HepG2 (cell line): ENCODE results near the gene CASKIN1. TPM values are rescaled to one million over a fixed set of nuclear protein-coding genes. Genes with fewer than 3 reads are reported as not detected.

Experiments
- GZF1 ChIP-seq: sonication (generic); formaldehyde crosslinking; IDR thresholded peaks from 2 replicates; pipeline ENCODE4 v1.5.1; 2020; ENCODE audit warnings: mild to moderate bottlenecking, missing genetic modification reagents
- KDM1A ChIP-seq: IDR thresholded peaks from 2 replicates; pipeline ENCODE4 v1.6.1; 2016; ENCODE audit warnings: missing compliant biosample characterization
- MYNN ChIP-seq: sonication (generic); formaldehyde crosslinking; IDR thresholded peaks from 2 replicates; pipeline ENCODE4 v1.4.0; 2020; ENCODE audit warnings: mild to moderate bottlenecking, low read depth, missing genetic modification reagents
- RXRB ChIP-seq: IDR thresholded peaks from 2 replicates; pipeline ENCODE4 v1.6.1; 2016; ENCODE audit warnings: borderline replicate concordance, missing genetic modification reagents, missing compliant biosample characterization
- SMARCE1 ChIP-seq: fragments of 450-650 bp; IDR thresholded peaks from 2 replicates; pipeline ENCODE4 v1.6.1; 2017; ENCODE audit warnings: borderline replicate concordance
- SOX5 ChIP-seq: IDR thresholded peaks from 2 replicates; pipeline ENCODE4 v1.6.1; 2016; ENCODE audit warnings: borderline replicate concordance
- SSRP1 ChIP-seq: IDR thresholded peaks from 2 replicates; pipeline ENCODE4 v1.6.1; 2016; ENCODE audit warnings: control low read depth
- YY1 ChIP-seq: IDR thresholded peaks from 2 replicates; pipeline ENCODE4 v1.6.1; 2011; ENCODE audit warnings: low read length, low read depth, moderate library complexity, mild to moderate bottlenecking; ENCODE audit not compliant: insufficient read depth, insufficient replicate concordance
- ZNF207 ChIP-seq: fragments of 450-650 bp; IDR thresholded peaks from 2 replicates; pipeline ENCODE4 v1.6.1; 2016; ENCODE audit warnings: antibody characterized with exemption, borderline replicate concordance
- ZNF484 ChIP-seq: sonication (generic); formaldehyde crosslinking; IDR thresholded peaks from 2 replicates; pipeline ENCODE4 v1.5.1; 2020; ENCODE audit warnings: mild to moderate bottlenecking, low read depth, missing genetic modification reagents, borderline replicate concordance
- polyA plus RNA-seq, 8 experiments: library from polyadenylated mRNA; depleted of rRNA in 3 of 8; stranded (reverse) in 7 of 8; unstranded in 1 of 8; fragments of >200 nt; fragmentation: Illumina TruSeq in 4 of 8; extraction: Trizol in 4 of 8; gene quantifications; 2 replicates each; pipeline versions ENCODE4 v1.2.1 to v1.2.3, GENCODE V29; 2011 to 2016; ENCODE audit warnings: low read depth in 4 of 8, missing spikeins in 1 of 8, mixed read lengths in 1 of 8; ENCODE audit not compliant: insufficient read depth in 1 of 8
- total RNA-seq, 5 experiments: library from RNA; depleted of rRNA; stranded (reverse); fragments of >200 nt; fragmentation: Illumina TruSeq; extraction: Trizol; gene quantifications; 2 replicates each; pipeline ENCODE4 v1.2.3, GENCODE V29; 2016; ENCODE audit warnings: low read depth in 1 of 5
- TF ChIP-seq, protein P1 (sequence below): IDR thresholded peaks from 2 replicates; pipeline ENCODE4 v1.6.1; 2016; ENCODE audit warnings: mild to moderate bottlenecking
- TF ChIP-seq, protein P2 (sequence below): sonication (generic); formaldehyde crosslinking; IDR thresholded peaks from 2 replicates; pipeline ENCODE4 v1.5.0; 2020; ENCODE audit warnings: mild to moderate bottlenecking, missing genetic modification reagents, borderline replicate concordance
- TF ChIP-seq, protein P3 (sequence below): IDR thresholded peaks from 2 replicates; pipeline ENCODE4 v1.6.1; 2016
- TF ChIP-seq, protein P4 (sequence below): sonication (generic); formaldehyde crosslinking; IDR thresholded peaks from 2 replicates; pipeline ENCODE4 v1.8.0; 2022; ENCODE audit warnings: low read depth, missing genetic modification reagents
- TF ChIP-seq, protein P5 (sequence below): sonication (generic); formaldehyde crosslinking; IDR thresholded peaks from 2 replicates; pipeline ENCODE4 v1.5.0; 2020; ENCODE audit warnings: mild to moderate bottlenecking, missing genetic modification reagents
- TF ChIP-seq, protein P6 (sequence below): sonication (generic); formaldehyde crosslinking; IDR thresholded peaks from 2 replicates; pipeline ENCODE4 v1.4.0; 2020; ENCODE audit warnings: missing genetic modification reagents

The CASKIN1 gene
- total and polyA plus RNA-seq, 2 of the 13 experiments (the other 11 are each of a cell fraction or from before 2014, with no cell fraction given): 1.2 to 2.2 TPM

DNA sequence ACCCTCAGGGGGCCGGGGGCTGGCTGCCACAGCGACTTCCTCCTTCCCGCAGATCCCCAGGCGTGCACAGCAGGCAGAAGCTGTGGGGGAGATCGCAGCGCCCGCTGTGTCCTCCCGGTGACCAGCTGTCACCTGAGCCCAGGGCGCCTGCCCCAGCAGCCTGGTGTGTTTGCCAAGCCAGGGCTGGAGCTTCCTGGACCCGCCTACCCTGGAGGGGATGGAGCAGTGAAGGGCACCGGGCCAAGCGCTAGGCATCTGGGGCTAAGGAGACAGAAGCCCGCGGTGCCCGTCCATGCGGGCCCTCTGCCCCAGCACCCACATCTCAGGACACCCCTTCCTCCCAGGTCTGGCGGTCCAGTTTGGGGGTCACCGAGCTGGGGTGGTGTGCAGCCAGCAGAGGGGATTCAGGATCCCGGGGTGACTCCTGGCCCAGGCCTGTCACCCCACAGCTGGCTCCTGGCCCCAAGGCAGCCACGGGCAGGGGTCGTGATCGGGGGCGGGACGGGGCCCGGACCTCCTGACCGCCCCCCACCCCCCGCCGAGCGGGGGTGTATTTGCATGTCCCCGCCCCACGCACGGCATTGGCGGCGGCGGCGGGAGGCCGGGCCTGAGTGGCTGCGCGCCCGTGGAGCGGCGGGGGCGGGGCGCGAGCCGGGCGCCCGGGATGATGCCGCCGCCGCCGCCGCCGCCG is 48.3 kb downstream of the CASKIN1 start, which contains the start of gene RAB26 (continued):
- TF ChIP-seq, protein P1, sequence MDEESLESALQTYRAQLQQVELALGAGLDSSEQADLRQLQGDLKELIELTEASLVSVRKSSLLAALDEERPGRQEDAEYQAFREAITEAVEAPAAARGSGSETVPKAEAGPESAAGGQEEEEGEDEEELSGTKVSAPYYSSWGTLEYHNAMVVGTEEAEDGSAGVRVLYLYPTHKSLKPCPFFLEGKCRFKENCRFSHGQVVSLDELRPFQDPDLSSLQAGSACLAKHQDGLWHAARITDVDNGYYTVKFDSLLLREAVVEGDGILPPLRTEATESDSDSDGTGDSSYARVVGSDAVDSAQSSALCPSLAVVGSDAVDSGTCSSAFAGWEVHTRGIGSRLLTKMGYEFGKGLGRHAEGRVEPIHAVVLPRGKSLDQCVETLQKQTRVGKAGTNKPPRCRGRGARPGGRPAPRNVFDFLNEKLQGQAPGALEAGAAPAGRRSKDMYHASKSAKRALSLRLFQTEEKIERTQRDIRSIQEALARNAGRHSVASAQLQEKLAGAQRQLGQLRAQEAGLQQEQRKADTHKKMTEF (CRISPR knock-in tag): peak; percentile 48; the same call in 1 of the 2 replicates
- TF ChIP-seq MYNN (CRISPR knock-in tag): no peak
- no peak for TF ChIP-seq YY1
- peak; percentile 41; the same call in 1 of the 2 replicates for TF ChIP-seq RXRB (CRISPR knock-in tag)
- TF ChIP-seq, protein P2, sequence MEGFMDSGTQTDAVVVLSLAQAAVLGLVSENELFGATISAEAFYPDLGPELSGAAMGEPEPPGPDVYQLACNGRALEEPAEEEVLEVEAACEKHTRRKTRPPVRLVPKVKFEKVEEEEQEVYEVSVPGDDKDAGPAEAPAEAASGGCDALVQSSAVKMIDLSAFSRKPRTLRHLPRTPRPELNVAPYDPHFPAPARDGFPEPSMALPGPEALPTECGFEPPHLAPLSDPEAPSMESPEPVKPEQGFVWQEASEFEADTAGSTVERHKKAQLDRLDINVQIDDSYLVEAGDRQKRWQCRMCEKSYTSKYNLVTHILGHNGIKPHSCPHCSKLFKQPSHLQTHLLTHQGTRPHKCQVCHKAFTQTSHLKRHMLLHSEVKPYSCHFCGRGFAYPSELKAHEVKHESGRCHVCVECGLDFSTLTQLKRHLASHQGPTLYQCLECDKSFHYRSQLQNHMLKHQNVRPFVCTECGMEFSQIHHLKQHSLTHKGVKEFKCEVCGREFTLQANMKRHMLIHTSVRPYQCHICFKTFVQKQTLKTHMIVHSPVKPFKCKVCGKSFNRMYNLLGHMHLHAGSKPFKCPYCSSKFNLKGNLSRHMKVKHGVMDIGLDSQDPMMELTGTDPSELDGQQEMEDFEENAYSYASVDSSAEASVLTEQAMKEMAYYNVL (CRISPR knock-in tag): 0 out of 2 replicates have a peak, but pooled peaks have one; percentile 24
- TF ChIP-seq ZNF484: no peak
- TF ChIP-seq, protein P3, sequence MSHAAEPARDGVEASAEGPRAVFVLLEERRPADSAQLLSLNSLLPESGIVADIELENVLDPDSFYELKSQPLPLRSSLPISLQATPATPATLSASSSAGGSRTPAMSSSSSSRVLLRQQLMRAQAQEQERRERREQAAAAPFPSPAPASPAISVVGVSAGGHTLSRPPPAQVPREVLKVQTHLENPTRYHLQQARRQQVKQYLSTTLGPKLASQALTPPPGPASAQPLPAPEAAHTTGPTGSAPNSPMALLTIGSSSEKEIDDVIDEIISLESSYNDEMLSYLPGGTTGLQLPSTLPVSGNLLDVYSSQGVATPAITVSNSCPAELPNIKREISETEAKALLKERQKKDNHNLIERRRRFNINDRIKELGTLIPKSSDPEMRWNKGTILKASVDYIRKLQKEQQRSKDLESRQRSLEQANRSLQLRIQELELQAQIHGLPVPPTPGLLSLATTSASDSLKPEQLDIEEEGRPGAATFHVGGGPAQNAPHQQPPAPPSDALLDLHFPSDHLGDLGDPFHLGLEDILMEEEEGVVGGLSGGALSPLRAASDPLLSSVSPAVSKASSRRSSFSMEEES (CRISPR knock-in tag): peak; percentile 73
- no peak for TF ChIP-seq ZNF207
- TF ChIP-seq, protein P4, sequence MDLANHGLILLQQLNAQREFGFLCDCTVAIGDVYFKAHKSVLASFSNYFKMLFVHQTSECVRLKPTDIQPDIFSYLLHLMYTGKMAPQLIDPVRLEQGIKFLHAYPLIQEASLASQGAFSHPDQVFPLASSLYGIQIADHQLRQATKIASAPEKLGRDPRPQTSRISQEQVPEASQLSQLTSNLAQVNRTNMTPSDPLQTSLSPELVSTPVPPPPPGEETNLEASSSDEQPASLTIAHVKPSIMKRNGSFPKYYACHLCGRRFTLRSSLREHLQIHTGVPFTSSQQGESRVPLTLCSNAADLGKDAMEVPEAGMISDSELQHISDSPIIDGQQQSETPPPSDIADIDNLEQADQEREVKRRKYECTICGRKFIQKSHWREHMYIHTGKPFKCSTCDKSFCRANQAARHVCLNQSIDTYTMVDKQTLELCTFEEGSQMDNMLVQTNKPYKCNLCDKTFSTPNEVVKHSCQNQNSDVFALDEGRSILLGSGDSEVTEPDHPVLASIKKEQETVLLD (CRISPR knock-in tag): peak; percentile 26; the same call in 1 of the 2 replicates
- 0 out of 2 replicates have a peak, but pooled peaks have one; percentile 13 for TF ChIP-seq KDM1A (CRISPR knock-in tag)
- TF ChIP-seq GZF1 (CRISPR knock-in tag): no peak
- TF ChIP-seq SOX5 (CRISPR knock-in tag): no peak
- TF ChIP-seq, protein P5, sequence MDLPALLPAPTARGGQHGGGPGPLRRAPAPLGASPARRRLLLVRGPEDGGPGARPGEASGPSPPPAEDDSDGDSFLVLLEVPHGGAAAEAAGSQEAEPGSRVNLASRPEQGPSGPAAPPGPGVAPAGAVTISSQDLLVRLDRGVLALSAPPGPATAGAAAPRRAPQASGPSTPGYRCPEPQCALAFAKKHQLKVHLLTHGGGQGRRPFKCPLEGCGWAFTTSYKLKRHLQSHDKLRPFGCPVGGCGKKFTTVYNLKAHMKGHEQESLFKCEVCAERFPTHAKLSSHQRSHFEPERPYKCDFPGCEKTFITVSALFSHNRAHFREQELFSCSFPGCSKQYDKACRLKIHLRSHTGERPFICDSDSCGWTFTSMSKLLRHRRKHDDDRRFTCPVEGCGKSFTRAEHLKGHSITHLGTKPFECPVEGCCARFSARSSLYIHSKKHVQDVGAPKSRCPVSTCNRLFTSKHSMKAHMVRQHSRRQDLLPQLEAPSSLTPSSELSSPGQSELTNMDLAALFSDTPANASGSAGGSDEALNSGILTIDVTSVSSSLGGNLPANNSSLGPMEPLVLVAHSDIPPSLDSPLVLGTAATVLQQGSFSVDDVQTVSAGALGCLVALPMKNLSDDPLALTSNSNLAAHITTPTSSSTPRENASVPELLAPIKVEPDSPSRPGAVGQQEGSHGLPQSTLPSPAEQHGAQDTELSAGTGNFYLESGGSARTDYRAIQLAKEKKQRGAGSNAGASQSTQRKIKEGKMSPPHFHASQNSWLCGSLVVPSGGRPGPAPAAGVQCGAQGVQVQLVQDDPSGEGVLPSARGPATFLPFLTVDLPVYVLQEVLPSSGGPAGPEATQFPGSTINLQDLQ: no peak
- TF ChIP-seq, protein P6, sequence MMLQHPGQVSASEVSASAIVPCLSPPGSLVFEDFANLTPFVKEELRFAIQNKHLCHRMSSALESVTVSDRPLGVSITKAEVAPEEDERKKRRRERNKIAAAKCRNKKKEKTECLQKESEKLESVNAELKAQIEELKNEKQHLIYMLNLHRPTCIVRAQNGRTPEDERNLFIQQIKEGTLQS (CRISPR knock-in tag): no peak
- TF ChIP-seq SMARCE1: no peak
- no peak for TF ChIP-seq SSRP1
